Measurements from ENCODE around the gene PHLPP1.

DNA sequence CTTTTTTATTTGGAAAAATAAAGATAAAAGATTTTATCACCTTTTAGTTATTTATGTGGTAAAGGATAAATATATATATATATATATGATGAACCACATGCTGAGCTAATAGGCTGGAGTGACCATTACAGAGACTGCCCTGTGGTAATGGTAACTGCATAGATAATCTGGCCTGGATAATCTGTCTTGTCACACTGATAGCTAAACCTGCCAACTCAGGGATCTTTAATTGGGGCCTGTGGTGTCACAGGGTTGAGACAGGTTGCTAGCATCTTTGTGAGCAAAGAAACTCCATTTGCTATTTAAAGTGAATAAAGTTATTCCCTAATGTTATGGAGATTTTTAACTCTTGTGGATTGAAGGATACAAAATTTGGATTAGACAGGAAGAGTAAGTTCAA is 203.0 kb downstream of the PHLPP1 start:
- TF ChIP-seq, protein P1, sequence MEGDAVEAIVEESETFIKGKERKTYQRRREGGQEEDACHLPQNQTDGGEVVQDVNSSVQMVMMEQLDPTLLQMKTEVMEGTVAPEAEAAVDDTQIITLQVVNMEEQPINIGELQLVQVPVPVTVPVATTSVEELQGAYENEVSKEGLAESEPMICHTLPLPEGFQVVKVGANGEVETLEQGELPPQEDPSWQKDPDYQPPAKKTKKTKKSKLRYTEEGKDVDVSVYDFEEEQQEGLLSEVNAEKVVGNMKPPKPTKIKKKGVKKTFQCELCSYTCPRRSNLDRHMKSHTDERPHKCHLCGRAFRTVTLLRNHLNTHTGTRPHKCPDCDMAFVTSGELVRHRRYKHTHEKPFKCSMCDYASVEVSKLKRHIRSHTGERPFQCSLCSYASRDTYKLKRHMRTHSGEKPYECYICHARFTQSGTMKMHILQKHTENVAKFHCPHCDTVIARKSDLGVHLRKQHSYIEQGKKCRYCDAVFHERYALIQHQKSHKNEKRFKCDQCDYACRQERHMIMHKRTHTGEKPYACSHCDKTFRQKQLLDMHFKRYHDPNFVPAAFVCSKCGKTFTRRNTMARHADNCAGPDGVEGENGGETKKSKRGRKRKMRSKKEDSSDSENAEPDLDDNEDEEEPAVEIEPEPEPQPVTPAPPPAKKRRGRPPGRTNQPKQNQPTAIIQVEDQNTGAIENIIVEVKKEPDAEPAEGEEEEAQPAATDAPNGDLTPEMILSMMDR (IDR thresholded peaks at IDR 0.05) = no peak
- TF ChIP-seq POLR2A (IDR thresholded peaks at IDR 0.05) = no peak

Data from stomach (tissue), 4 donors.